Psoas muscle (tissue), 8 donors: ENCODE measurements around the gene PCNX1. TPM values are rescaled to one million over a fixed set of nuclear protein-coding genes. Genes with fewer than 3 reads are reported as not detected.

Source experiments
- ATAC-seq, 4 donors: fragments of 200-7000 bp; cut with Tn5 transposase; one replicate each; pipeline ENCODE4 v1.9.1; 2020; ENCODE audit warnings: moderate library complexity in 3 of 4, mild to moderate bottlenecking in 2 of 4
- DNase-seq, 2 donors: peaks; one replicate each; pipeline ENCODE4 v3.0.0-alpha.2; 2020
- H3K27ac ChIP-seq: fragments of 200-600 bp; one replicate; pipeline ENCODE4 v1.8.0; 2022
- H3K27me3 ChIP-seq, 3 donors: fragments of 200-600 bp in 1 of 3; one replicate each; pipeline versions ENCODE4 v1.6.1 to v1.8.0; 2013 to 2022; ENCODE audit warnings: low read length in 2 of 3, mild to moderate bottlenecking in 2 of 3, moderate library complexity in 1 of 3; ENCODE audit not compliant: insufficient read depth in 3 of 3
- H3K36me3 ChIP-seq, 2 donors: fragments of 200-600 bp in 1 of 2; one replicate each; pipeline versions ENCODE4 v1.6.1 to v1.8.0; 2013 to 2022; ENCODE audit warnings: low read depth in 1 of 2, mild to moderate bottlenecking in 1 of 2, moderate library complexity in 1 of 2; ENCODE audit not compliant: insufficient read depth in 1 of 2
- H3K4me1 ChIP-seq: fragments of 200-600 bp; one replicate; pipeline ENCODE4 v1.8.0; 2022
- H3K4me3 ChIP-seq: fragments of 200-600 bp; one replicate; pipeline ENCODE4 v1.8.0; 2022; ENCODE audit warnings: mild to moderate bottlenecking
- H3K9me3 ChIP-seq: fragments of 200-600 bp; one replicate; pipeline ENCODE4 v1.8.0; 2022
- CTCF ChIP-seq: fragments of 200-600 bp; IDR thresholded peaks from one replicate; pipeline ENCODE4 v1.8.0; 2022; ENCODE audit warnings: antibody characterized with exemption
- WGBS, 3 donors: extraction: QIAGEN DNeasy Blood & Tissue Kit; methylation state at CpG; one replicate each; pipeline versions ENCODE4 v1.1.6 to v1.1.7; 2013; 5-methylcytosine and 5-hydroxymethylcytosine counted together
- intact Hi-C, 2 donors: fragments of 100-400 bp; cut with DNase I; formaldehyde crosslinking; loops; one replicate each; pipeline versions ENCODE4 v1.11.0 to v1.14.2; 2022
- polyA plus RNA-seq, 3 donors: library from polyadenylated mRNA; stranded (reverse); fragments of 200-250 nt; gene quantifications; one replicate each; pipeline ENCODE4 v1.2.3, GENCODE V29; 2013
- total RNA-seq, 4 donors: library from RNA; stranded (reverse); fragmentation: NEBNext Ultra II Directional in 2 of 4; extraction: Animal tissue kit (Norgen Biotek cat#: 25700) in 2 of 4; gene quantifications; one replicate each; pipeline versions ENCODE4 v1.2.1 to v1.2.4, GENCODE V29; 2021 to 2023
- donor health status: healthy with polysubstance abuse.
- donor health status: DM: no; HTN: no; CAD: no; lungs with moderate emphysema.
- donor health status: Bipolar disorder and iron deficiency.
- donor health status: healthy.
- donor health status: DM: yes; HTN: yes; CAD: no.
- donor health status: DM: no; HTN: no; CAD: no.
- donor health status: DM: no; HTN: no; CAD: no.
- donor health status: DM: yes; HTN: yes; CAD: no.

PCNX1 gene
- total and polyA plus RNA-seq, 7 donors: 5.2 to 48.1 (median 29.1) TPM

- H3K36me3 ChIP-seq: peaks cover 13 to 82% of the 10 kb centered on the region in 2 donors
- ATAC-seq: no peak
Observed at GRCh38 chr14:71105177-71105576, 197.9 kb downstream of the PCNX1 start.

GRCh38 chr14:71107921-71108320 lies 200.7 kb downstream of the PCNX1 start:
- Histone ChIP-seq H3K4me3 (no peak overlapping the region), H3K27ac (no peak overlapping the region), H3K36me3 (peaks cover 13 to 97% of the 10 kb centered on the region in 2 donors), H3K27me3 (no peaks in the 10 kb centered on the region), H3K4me1 (no peaks in the 10 kb centered on the region), H3K9me3 (no peaks in the 10 kb centered on the region)
- WGBS, 3 donors: 96 to 97% (median 97%) methylated on average over 2 of the region's 2 CpGs
- no peak for TF ChIP-seq CTCF
- no peak for DNase-seq
- intact Hi-C loops: no loop called here
- ATAC-seq: no peak

More at GRCh38 chr14:71105177-71105576, 197.9 kb downstream of the PCNX1 start:
- no peak for TF ChIP-seq CTCF
- H3K27me3 ChIP-seq: no peaks in the 10 kb centered on the region
- no peaks in the 10 kb centered on the region for H3K9me3 ChIP-seq
- no peak overlapping the region for H3K4me3 ChIP-seq
- H3K27ac ChIP-seq: no peak overlapping the region
- 50 to 70% (median 53%) methylated on average over 2 of the region's 2 CpGs for WGBS, 3 donors
- no peak for DNase-seq
- no peaks in the 10 kb centered on the region for H3K4me1 ChIP-seq
- intact Hi-C loops: no loop called here

GRCh38 chr14:71108398-71109119 lies 201.3 kb downstream of the PCNX1 start:
- H3K27me3 ChIP-seq: no peaks in the 10 kb centered on the region
- DNase-seq: no peak
- H3K36me3 ChIP-seq: peaks cover 9 to 97% of the 10 kb centered on the region in 2 donors
- no peak overlapping the region for H3K27ac ChIP-seq
- no peaks in the 10 kb centered on the region for H3K4me1 ChIP-seq
- H3K9me3 ChIP-seq: no peaks in the 10 kb centered on the region
- TF ChIP-seq CTCF: no peak
- WGBS, 3 donors: 91 to 93% (median 91%) methylated on average over 16 of the region's 16 CpGs
- no peak overlapping the region for H3K4me3 ChIP-seq
- intact Hi-C loops: no loop called here
- no peak for ATAC-seq

- peaks cover 5 to 68% of the 10 kb centered on the region in 2 donors for H3K36me3 ChIP-seq
- TF ChIP-seq CTCF: no peak
- no peak for DNase-seq
Observed at GRCh38 chr14:71113376-71113775, 206.1 kb downstream of the PCNX1 start.

GRCh38 chr14:71114565-71114964 lies 207.3 kb downstream of the PCNX1 start:
- ATAC-seq: no peak
- peaks cover 2 to 56% of the 10 kb centered on the region in 2 donors for H3K36me3 ChIP-seq
- intact Hi-C loops: no loop called here
- no peak for TF ChIP-seq CTCF
- no peak overlapping the region for H3K27ac ChIP-seq
- no peaks in the 10 kb centered on the region for H3K27me3 ChIP-seq
- 90 to 96% (median 94%) methylated on average over 1 of the region's 1 CpG for WGBS, 3 donors
- no peak for DNase-seq
- no peaks in the 10 kb centered on the region for H3K4me1 ChIP-seq
- no peak overlapping the region for H3K4me3 ChIP-seq
- H3K9me3 ChIP-seq: no peaks in the 10 kb centered on the region

More at GRCh38 chr14:71113376-71113775, 206.1 kb downstream of the PCNX1 start:
- no peaks in the 10 kb centered on the region for H3K9me3 ChIP-seq
- ATAC-seq: no peak
- H3K4me3 ChIP-seq: no peak overlapping the region
- H3K4me1 ChIP-seq: no peaks in the 10 kb centered on the region
- no peaks in the 10 kb centered on the region for H3K27me3 ChIP-seq
- intact Hi-C loops: no loop called here
- H3K27ac ChIP-seq: no peak overlapping the region
